ENCODE data around the gene ATP11A. TPM values are rescaled to one million over a fixed set of nuclear protein-coding genes. Genes with fewer than 3 reads are reported as not detected.

ATP11A gene
- total RNA-seq, 1 donor from 2014 or later: 211 TPM

DNA sequence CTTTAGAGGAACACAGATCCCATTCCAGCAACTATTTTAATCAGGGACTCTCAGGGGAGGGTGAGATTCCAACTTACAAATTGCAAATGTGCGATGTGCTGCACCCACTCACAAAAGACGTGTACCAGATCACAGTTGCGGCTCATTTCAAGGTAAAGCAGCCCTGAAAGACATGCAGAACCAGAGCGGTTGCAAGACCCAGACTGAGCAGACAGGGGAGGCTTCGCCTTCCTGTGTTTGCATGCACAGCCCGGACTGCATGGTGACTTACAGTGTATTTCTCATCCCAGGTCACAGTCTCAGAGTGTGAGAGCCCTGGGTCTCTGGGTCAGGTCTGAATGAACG lies 84.6 kb downstream of the ATP11A start:
- peaks cover 20% of the 10 kb centered on the region for H3K36me3 Mint-ChIP-seq (ENCODE audit: low read depth, unreplicated experiment)
- H3K4me1 Mint-ChIP-seq (ENCODE audit: unreplicated experiment): peaks cover 45% of the 10 kb centered on the region
- DNase-seq (ENCODE audit: low spot score): no peak
- H3K27me3 Mint-ChIP-seq (ENCODE audit: unreplicated experiment): peaks cover 13% of the 10 kb centered on the region
- peak overlapping the region; percentile 21 for H3K4me3 Mint-ChIP-seq (ENCODE audit: unreplicated experiment)
- no peak overlapping the region for H3K27ac Mint-ChIP-seq (ENCODE audit: unreplicated experiment)
- H3K9me3 Mint-ChIP-seq (ENCODE audit: unreplicated experiment): no peaks in the 10 kb centered on the region
- TF ChIP-seq, protein P1, sequence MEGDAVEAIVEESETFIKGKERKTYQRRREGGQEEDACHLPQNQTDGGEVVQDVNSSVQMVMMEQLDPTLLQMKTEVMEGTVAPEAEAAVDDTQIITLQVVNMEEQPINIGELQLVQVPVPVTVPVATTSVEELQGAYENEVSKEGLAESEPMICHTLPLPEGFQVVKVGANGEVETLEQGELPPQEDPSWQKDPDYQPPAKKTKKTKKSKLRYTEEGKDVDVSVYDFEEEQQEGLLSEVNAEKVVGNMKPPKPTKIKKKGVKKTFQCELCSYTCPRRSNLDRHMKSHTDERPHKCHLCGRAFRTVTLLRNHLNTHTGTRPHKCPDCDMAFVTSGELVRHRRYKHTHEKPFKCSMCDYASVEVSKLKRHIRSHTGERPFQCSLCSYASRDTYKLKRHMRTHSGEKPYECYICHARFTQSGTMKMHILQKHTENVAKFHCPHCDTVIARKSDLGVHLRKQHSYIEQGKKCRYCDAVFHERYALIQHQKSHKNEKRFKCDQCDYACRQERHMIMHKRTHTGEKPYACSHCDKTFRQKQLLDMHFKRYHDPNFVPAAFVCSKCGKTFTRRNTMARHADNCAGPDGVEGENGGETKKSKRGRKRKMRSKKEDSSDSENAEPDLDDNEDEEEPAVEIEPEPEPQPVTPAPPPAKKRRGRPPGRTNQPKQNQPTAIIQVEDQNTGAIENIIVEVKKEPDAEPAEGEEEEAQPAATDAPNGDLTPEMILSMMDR (IDR thresholded peaks at IDR 0.05; ENCODE audit: unreplicated experiment): no peak

DNA sequence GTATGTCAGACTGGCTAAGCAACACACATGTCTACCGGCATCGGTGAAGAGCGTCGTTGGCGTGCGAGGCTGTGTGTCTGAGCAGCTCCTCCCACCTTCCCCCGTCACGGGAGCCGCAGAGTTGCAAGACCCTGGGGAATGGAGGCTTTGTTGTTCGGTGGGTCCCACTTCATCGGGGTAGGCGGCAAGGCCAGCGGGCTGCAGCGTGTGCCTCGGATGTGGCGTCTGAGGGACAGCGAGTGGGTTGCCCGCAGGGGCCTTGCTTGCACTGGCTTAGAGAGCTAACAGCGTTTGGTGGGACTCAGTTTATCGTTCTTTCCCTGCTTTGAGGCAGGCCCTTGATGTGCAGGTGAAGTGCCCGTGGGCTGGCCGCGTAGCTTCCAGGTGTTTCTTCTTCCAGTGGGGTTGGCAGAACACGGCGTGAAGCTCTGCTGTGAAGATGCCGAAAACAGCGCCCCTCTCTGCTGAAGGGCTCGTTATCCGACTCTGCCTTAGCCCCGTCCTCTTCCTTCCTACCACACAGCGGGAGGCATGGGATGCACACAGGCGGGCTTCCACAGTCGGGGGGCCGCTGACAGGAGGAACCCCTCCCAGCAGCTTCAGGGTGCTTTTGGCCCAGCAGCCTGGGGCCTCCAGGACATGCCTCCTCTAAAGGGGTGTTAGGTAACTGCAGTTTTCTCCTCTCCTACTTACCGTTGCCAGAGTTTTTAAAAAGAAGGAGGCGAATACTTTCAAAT lies 85.2 kb downstream of the ATP11A start:
- H3K27me3 Mint-ChIP-seq (ENCODE audit: unreplicated experiment): peaks cover 12% of the 10 kb centered on the region
- H3K9me3 Mint-ChIP-seq (ENCODE audit: unreplicated experiment): no peaks in the 10 kb centered on the region
- no peak for DNase-seq (ENCODE audit: low spot score)
- H3K4me3 Mint-ChIP-seq (ENCODE audit: unreplicated experiment): no peak overlapping the region
- H3K27ac Mint-ChIP-seq (ENCODE audit: unreplicated experiment): no peak overlapping the region
- peaks cover 46% of the 10 kb centered on the region for H3K4me1 Mint-ChIP-seq (ENCODE audit: unreplicated experiment)
- TF ChIP-seq, protein P1 (IDR thresholded peaks at IDR 0.05; ENCODE audit: unreplicated experiment): no peak
- H3K36me3 Mint-ChIP-seq (ENCODE audit: low read depth, unreplicated experiment): peaks cover 19% of the 10 kb centered on the region

DNA sequence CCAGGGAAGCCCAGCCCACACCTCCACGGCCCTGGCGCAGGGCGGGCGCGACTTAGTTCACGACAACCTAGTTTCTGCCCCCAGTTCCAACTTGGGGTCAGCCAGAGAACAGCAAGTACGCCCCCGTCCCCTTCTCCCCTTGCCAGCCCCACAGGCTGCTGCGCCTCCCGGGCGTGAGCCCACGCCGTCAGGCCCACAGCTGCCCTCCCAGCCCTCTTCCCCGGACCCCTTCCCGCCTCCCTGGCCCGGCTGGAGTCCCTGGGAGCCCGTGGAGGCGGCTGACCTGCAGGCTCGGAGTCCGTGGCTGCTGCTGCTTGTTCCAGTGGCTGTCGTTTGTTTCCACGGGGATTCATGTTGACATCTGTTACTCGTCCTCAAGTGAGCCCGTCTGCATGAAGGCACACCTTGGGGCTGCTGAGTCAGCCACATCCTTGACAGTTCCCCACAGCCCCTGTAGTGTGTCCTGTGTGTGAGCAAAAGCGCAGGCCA lies 86.0 kb downstream of the ATP11A start:
- peaks cover 11% of the 10 kb centered on the region for H3K27me3 Mint-ChIP-seq (ENCODE audit: unreplicated experiment)
- no peak for DNase-seq (ENCODE audit: low spot score)

DNA sequence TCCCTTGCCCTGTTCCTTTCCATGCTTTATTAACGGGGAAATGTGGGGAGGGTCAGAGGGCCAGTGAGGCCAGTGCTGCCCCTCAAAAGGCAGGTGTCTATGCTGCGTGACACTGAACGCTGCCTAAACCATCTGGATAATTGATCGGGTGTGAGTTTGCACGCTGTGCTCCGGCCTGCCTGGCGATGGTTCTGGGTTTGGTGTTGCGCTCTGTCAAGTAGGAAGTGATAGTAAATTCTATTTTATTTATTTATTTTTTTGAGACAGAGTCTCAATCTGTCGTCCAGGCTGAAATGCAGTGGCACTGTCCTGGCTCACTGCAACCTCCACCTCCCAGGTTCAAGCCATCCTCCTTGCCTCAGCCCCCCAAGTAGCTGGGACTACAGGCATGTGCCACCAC lies 86.5 kb downstream of the ATP11A start:
- DNase-seq (ENCODE audit: low spot score): no peak
- peaks cover 49% of the 10 kb centered on the region for H3K4me1 Mint-ChIP-seq (ENCODE audit: unreplicated experiment)
- no peak overlapping the region for H3K27ac Mint-ChIP-seq (ENCODE audit: unreplicated experiment)
- H3K4me3 Mint-ChIP-seq (ENCODE audit: unreplicated experiment): no peak overlapping the region
- TF ChIP-seq, protein P1 (IDR thresholded peaks at IDR 0.05; ENCODE audit: unreplicated experiment): no peak
- peaks cover 8% of the 10 kb centered on the region for H3K27me3 Mint-ChIP-seq (ENCODE audit: unreplicated experiment)
- H3K9me3 Mint-ChIP-seq (ENCODE audit: unreplicated experiment): no peaks in the 10 kb centered on the region
- peaks cover 12% of the 10 kb centered on the region for H3K36me3 Mint-ChIP-seq (ENCODE audit: low read depth, unreplicated experiment)

More for the DNA sequence above, 86.0 kb downstream of the ATP11A start:
- TF ChIP-seq, protein P1 (IDR thresholded peaks at IDR 0.05; ENCODE audit: unreplicated experiment): no peak
- Mint-ChIP-seq H3K9me3 (ENCODE audit: unreplicated experiment) (no peaks in the 10 kb centered on the region), H3K4me1 (ENCODE audit: unreplicated experiment) (peaks cover 51% of the 10 kb centered on the region), H3K4me3 (ENCODE audit: unreplicated experiment) (no peak overlapping the region), H3K27ac (ENCODE audit: unreplicated experiment) (no peak overlapping the region), H3K36me3 (ENCODE audit: low read depth, unreplicated experiment) (peaks cover 16% of the 10 kb centered on the region)

DNA sequence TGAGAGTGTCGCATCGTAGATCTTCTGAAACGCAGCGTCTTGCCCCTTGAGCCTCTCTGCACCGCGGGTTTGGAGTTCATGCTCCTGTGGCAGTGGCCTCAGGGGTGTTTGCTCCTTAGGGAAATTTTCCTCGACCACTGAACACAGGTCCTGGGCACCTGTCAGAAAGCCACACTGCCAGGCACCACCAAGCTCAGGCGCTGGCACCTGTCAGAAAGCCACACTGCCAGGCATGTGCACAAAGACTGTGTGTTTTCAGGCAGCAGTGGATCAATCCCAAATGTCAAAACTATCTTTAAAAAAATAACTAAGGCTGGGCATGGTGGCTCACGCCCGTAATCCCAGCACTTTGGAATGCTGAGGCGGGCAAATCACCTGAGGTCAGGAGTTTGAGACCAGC lies 87.1 kb downstream of the ATP11A start:
- TF ChIP-seq, protein P1 (IDR thresholded peaks at IDR 0.05; ENCODE audit: unreplicated experiment): no peak
- Mint-ChIP-seq H3K36me3 (ENCODE audit: low read depth, unreplicated experiment) (peaks cover 15% of the 10 kb centered on the region), H3K27me3 (ENCODE audit: unreplicated experiment) (peaks cover 8% of the 10 kb centered on the region), H3K4me1 (ENCODE audit: unreplicated experiment) (peaks cover 48% of the 10 kb centered on the region), H3K4me3 (ENCODE audit: unreplicated experiment) (no peak overlapping the region), H3K9me3 (ENCODE audit: unreplicated experiment) (no peaks in the 10 kb centered on the region), H3K27ac (ENCODE audit: unreplicated experiment) (no peak overlapping the region)
- DNase-seq (ENCODE audit: low spot score): no peak

Measured in endothelial cell (in vitro differentiated cells).